ENCODE data around the gene RPL4. TPM values are rescaled to one million over a fixed set of nuclear protein-coding genes. Genes with fewer than 3 reads are reported as not detected.

The RPL4 gene
- total RNA-seq (2021) = 3,988 and 4,137 TPM in 2 replicates
- long read RNA-seq, transcript RPL4-201 (10 exons, 2,769 nt) = major isoform, 15,186 of 15,716 reads
- long read RNA-seq, partial matches to known transcripts = 328 of 15,716 reads
- long read RNA-seq, other reads (novel, unspliced or antisense) = 196 of 15,716 reads

GRCh38 chr15:66504563-66505429 is at the start of gene RPL4, which contains the start of gene ZWILCH:
RPL4 (minus strand) TSS chr15:66504855; CDS start chr15:66504790, 65 bp downstream.
ZWILCH (plus strand) TSS chr15:66505326; CDS start chr15:66505339, 13 bp downstream.
- peak within 1 kb of the TSS; percentile 98 to 100 for H3K4me3 Mint-ChIP-seq
- peaks cover 22 to 32% of the 10 kb centered on the region in 2 experiments for H3K4me1 Mint-ChIP-seq
- Histone ChIP-seq H3K9ac (ENCODE audit: extremely low read depth, insufficient read length, low read length) (peak within 1 kb of the TSS; percentile 96), H3K27me3 (ENCODE audit: insufficient read depth, low read length) (no peaks in the 10 kb centered on the region), H4K5ac (ENCODE audit: insufficient read length, low read depth, low read length) (peak within 1 kb of the TSS; percentile 39), H2BK12ac (ENCODE audit: insufficient read length, low read depth, low read length) (no peak within 1 kb of the TSS), H3K18ac (ENCODE audit: insufficient read length, low read depth, low read length) (peak within 1 kb of the TSS; percentile 92), H3K4me2 (ENCODE audit: insufficient read depth, insufficient read length, low read length) (peak within 1 kb of the TSS; percentile 87), H3K4ac (ENCODE audit: low read depth, low read length) (no peak within 1 kb of the TSS; the same call in 1 of the 2 replicates), H2AFZ (ENCODE audit: low read length) (no peak within 1 kb of the TSS), H3K27ac (ENCODE audit: insufficient read length, low read depth, low read length) (peak within 1 kb of the TSS; percentile 47), H2BK120ac (ENCODE audit: low read depth, low read length, poor library complexity, severe bottlenecking) (no peak within 1 kb of the TSS), H2BK20ac (ENCODE audit: low read depth, low read length, poor library complexity, severe bottlenecking) (no peak within 1 kb of the TSS), H2AK5ac (ENCODE audit: insufficient read length, low read length) (no peak within 1 kb of the TSS), H2BK15ac (ENCODE audit: low read depth, low read length) (no peak within 1 kb of the TSS), H3K14ac (ENCODE audit: insufficient read depth, low read length) (peak within 1 kb of the TSS; percentile 95), H4K8ac (replicated peaks; ENCODE audit: insufficient read length, low read depth, low read length) (no peak within 1 kb of the TSS), H3K23me2 (ENCODE audit: insufficient read length, low read depth, low read length, poor library complexity, severe bottlenecking) (no peaks in the 10 kb centered on the region), H3T11ph (ENCODE audit: low read length) (no peak within 1 kb of the TSS), H3K23ac (ENCODE audit: insufficient read length, low read depth, low read length) (no peak within 1 kb of the TSS), H2BK5ac (ENCODE audit: insufficient read length, low read length) (peak within 1 kb of the TSS; percentile 3), H4K20me1 (ENCODE audit: control insufficient read depth, insufficient read depth, insufficient read length) (no peaks in the 10 kb centered on the region), H3K4me1 (ENCODE audit: insufficient read depth, low read length) (no peaks in the 10 kb centered on the region), H3K79me1 (ENCODE audit: insufficient read depth, low read depth, low read length, poor library complexity, severe bottlenecking) (no peaks in the 10 kb centered on the region), H4K91ac (ENCODE audit: insufficient read length, low read depth, low read length) (no peak within 1 kb of the TSS), H3K9me3 (ENCODE audit: control insufficient read depth, low read depth, low read length) (no peaks in the 10 kb centered on the region), H3K56ac (ENCODE audit: insufficient read length, low read depth, low read length) (peak within 1 kb of the TSS; percentile 13), H3K79me2 (ENCODE audit: insufficient read depth, low read length) (peaks cover 31% of the 10 kb centered on the region; the same call in 1 of the 2 replicates)
- H3K27ac Mint-ChIP-seq = peak within 1 kb of the TSS; percentile 98 to 100 (median 100)
- no peaks in the 10 kb centered on the region for H3K27me3 Mint-ChIP-seq (ENCODE audit: low read depth)
- H3K36me3 Mint-ChIP-seq (ENCODE audit: insufficient read depth in 1 of 3, low read depth in 3 of 3) = peaks cover 45 to 60% (median 59%) of the 10 kb centered on the region in 3 experiments
- no peak for TF ChIP-seq CTCF (conservative IDR thresholded peaks at IDR 0.05)
- WGBS (ENCODE audit: extremely low coverage, insufficient read length, low lambda C conversion rate) = no CpG with 5 or more reads among the region's 46 CpGs
- DNase-seq = peak; percentile 75
- no peaks in the 10 kb centered on the region; a peak in 2 of 5 replicates for H3K9me3 Mint-ChIP-seq

All from H9 (cell line).